ENCODE measurements around the gene MAST1.
"Not testable (repeated sequence)": the region's sequence is repeated elsewhere in the genome, so short reads cannot be mapped to it uniquely, and the experiment has no call there.

Gene MAST1

DNA sequence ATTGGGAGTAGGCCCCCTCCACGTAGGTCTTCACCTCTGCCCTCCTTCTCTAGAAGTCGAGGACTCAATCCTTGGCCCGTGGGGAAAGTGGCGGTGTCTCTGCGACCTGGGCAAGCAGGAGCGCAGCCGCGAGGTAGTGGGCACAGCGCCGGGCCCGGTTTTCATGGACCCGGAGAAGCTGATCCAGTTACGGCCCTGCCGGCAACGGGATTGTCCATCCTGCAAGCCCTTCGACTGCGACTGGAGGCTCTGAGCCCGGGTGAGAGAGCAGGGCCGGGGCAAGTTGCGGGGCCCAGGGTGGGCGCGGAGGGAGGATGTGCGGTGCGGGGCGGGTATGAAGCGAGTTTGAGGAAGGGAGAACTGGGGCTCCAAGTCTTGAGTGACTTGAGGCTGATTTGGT, 34.3 kb upstream of the MAST1 start:
- H3K79me2 ChIP-seq (ENCODE audit: low read length), result peaks cover 21% of the 10 kb centered on the region
- no peak overlapping the region for H3K9ac ChIP-seq (ENCODE audit: low read length)
- no peaks in the 10 kb centered on the region for H3K9me2 ChIP-seq (replicated peaks; ENCODE audit: insufficient read depth, low read length)
- no peak for DNase-seq
- H3K4me3 ChIP-seq (ENCODE audit: low read length), result no peak overlapping the region
- no peaks in the 10 kb centered on the region for H3K27me3 ChIP-seq (replicated peaks; ENCODE audit: insufficient read depth, low read length)
- no peak for TF ChIP-seq EZH2phosphoT487 (IDR thresholded peaks at IDR 0.05; ENCODE audit: low read length)
- TF ChIP-seq, protein P1, sequence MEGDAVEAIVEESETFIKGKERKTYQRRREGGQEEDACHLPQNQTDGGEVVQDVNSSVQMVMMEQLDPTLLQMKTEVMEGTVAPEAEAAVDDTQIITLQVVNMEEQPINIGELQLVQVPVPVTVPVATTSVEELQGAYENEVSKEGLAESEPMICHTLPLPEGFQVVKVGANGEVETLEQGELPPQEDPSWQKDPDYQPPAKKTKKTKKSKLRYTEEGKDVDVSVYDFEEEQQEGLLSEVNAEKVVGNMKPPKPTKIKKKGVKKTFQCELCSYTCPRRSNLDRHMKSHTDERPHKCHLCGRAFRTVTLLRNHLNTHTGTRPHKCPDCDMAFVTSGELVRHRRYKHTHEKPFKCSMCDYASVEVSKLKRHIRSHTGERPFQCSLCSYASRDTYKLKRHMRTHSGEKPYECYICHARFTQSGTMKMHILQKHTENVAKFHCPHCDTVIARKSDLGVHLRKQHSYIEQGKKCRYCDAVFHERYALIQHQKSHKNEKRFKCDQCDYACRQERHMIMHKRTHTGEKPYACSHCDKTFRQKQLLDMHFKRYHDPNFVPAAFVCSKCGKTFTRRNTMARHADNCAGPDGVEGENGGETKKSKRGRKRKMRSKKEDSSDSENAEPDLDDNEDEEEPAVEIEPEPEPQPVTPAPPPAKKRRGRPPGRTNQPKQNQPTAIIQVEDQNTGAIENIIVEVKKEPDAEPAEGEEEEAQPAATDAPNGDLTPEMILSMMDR (IDR thresholded peaks at IDR 0.05; ENCODE audit: low read length), result no peak
- no peak for TF ChIP-seq EZH2 (optimal IDR thresholded peaks at IDR 0.05; ENCODE audit: low read depth, low read length)
- H2AFZ ChIP-seq (ENCODE audit: low read length), result no peak overlapping the region
- H3F3A ChIP-seq (ENCODE audit: insufficient read depth, low read length), result no peaks in the 10 kb centered on the region
- H3K36me3 ChIP-seq (replicated peaks; ENCODE audit: insufficient read depth, low read length), result no peaks in the 10 kb centered on the region; the same call in 1 of the 2 replicates
- H3K4me1 ChIP-seq (ENCODE audit: low read length), result peaks cover 14% of the 10 kb centered on the region
- H3K27ac ChIP-seq (ENCODE audit: low read length), result no peak overlapping the region
- no peaks in the 10 kb centered on the region for H4K20me1 ChIP-seq (ENCODE audit: insufficient read depth, low read length)
- no peaks in the 10 kb centered on the region for H3K9me3 ChIP-seq (replicated peaks; ENCODE audit: insufficient read depth, low read length)
- no peak overlapping the region for H3K4me2 ChIP-seq (ENCODE audit: low read depth, low read length)

DNA sequence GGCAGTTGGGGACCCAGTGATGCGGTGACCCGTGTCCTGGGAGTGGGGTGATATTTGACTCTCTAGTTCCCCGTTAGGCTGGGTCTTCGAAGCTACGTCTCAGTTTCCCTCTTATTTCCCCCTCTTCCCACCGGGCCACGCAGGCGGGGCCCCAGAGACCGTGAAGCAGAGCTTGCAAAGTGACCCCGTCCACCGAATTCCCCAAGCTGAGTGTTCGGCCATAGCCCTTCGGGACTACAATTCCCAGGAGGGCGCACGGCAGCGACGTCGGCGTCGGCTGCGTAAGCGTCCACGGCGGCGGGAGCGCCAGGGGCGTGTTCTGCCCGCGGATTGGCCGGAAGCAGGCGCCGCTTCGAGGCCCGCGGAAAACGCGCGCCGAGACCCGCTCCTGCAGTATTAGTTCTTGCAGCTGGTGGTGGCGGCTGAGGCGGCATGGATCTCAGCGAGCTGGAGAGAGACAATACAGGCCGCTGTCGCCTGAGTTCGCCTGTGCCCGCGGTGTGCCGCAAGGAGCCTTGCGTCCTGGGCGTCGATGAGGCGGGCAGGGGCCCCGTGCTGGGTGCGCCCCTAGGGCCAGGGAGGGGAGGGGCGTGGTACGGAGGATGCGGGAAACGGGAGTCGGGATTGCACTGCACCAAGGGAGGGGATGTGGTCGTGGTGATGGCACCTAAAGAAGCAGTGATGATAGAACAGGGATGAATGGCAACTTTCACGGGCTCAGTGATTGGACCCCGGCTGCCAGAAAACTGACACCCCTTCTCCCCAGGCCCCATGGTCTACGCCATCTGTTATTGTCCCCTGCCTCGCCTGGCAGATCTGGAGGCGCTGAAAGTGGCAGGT, 31.9 kb upstream of the MAST1 start, which contains the start of gene RNASEH2A:
Gene RNASEH2A (plus strand): TSS at position 343 of the 840 bp plus-strand sequence. CDS start 90 bp downstream, at position 433.
- H3K27ac ChIP-seq (ENCODE audit: low read length), result peak within 1 kb of the TSS; percentile 14; the same call in 1 of the 2 replicates
- TF ChIP-seq, protein P1 (IDR thresholded peaks at IDR 0.05; ENCODE audit: low read length), result no peak
- no peak for TF ChIP-seq EZH2 (optimal IDR thresholded peaks at IDR 0.05; ENCODE audit: low read depth, low read length)
- TF ChIP-seq EZH2phosphoT487 (IDR thresholded peaks at IDR 0.05; ENCODE audit: low read length), result no peak

DNA sequence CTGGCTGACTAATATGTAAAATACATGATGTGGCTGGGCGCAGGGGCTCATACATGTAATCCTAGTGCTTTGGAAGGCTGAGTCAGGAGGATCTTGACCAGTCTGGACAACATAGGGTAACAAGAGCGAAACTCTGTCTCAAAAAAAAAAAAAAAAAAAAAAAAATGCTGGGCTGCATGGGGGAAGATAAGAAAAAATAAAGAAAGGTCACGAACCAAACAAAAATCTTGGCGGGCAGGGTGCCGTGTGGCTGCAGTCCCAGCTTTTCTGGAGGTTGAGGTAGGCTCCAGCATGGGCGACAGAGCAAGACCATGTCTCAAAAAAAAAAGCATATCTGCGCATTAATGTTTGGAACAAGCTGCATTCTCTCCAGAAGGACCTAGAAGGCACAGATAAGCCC, 23.2 kb upstream of the MAST1 start:
- H3K79me2 ChIP-seq (ENCODE audit: low read length), result no peaks in the 10 kb centered on the region
- H3K4me3 ChIP-seq (ENCODE audit: low read length), result no peak overlapping the region
- H3K27ac ChIP-seq (ENCODE audit: low read length), result no peak overlapping the region
- TF ChIP-seq EZH2phosphoT487 (IDR thresholded peaks at IDR 0.05; ENCODE audit: low read length), result no peak
- H3K9me3 ChIP-seq (replicated peaks; ENCODE audit: insufficient read depth, low read length), result no peaks in the 10 kb centered on the region
- H3F3A ChIP-seq (ENCODE audit: insufficient read depth, low read length), result no peaks in the 10 kb centered on the region
- no peaks in the 10 kb centered on the region for H3K4me1 ChIP-seq (ENCODE audit: low read length)
- H3K36me3 ChIP-seq (replicated peaks; ENCODE audit: insufficient read depth, low read length), result no peaks in the 10 kb centered on the region
- no peak overlapping the region for H3K4me2 ChIP-seq (ENCODE audit: low read depth, low read length)
- no peaks in the 10 kb centered on the region for H3K27me3 ChIP-seq (replicated peaks; ENCODE audit: insufficient read depth, low read length)
- DNase-seq, result no peak
- H2AFZ ChIP-seq (ENCODE audit: low read length), result no peak overlapping the region
- H3K9ac ChIP-seq (ENCODE audit: low read length), result no peak overlapping the region
- H4K20me1 ChIP-seq (ENCODE audit: insufficient read depth, low read length), result no peaks in the 10 kb centered on the region
- H3K9me2 ChIP-seq (replicated peaks; ENCODE audit: insufficient read depth, low read length), result no peaks in the 10 kb centered on the region

More for the DNA sequence above, 31.9 kb upstream of the MAST1 start, which contains the start of gene RNASEH2A:
- no peaks in the 10 kb centered on the region for H3K36me3 ChIP-seq (replicated peaks; ENCODE audit: insufficient read depth, low read length)
- DNase-seq, result peak; percentile 94
- H3K79me2 ChIP-seq (ENCODE audit: low read length), result peaks cover 8% of the 10 kb centered on the region
- peak within 1 kb of the TSS; percentile 83 for H3K4me3 ChIP-seq (ENCODE audit: low read length)
- H3K9ac ChIP-seq (ENCODE audit: low read length), result peak within 1 kb of the TSS; percentile 71
- H3K4me1 ChIP-seq (ENCODE audit: low read length), result peaks cover 8% of the 10 kb centered on the region
- no peaks in the 10 kb centered on the region for H3K9me2 ChIP-seq (replicated peaks; ENCODE audit: insufficient read depth, low read length)
- no peaks in the 10 kb centered on the region for H3K9me3 ChIP-seq (replicated peaks; ENCODE audit: insufficient read depth, low read length)
- H4K20me1 ChIP-seq (ENCODE audit: insufficient read depth, low read length), result no peaks in the 10 kb centered on the region
- H3K4me2 ChIP-seq (ENCODE audit: low read depth, low read length), result peak within 1 kb of the TSS; percentile 92
- no peaks in the 10 kb centered on the region for H3F3A ChIP-seq (ENCODE audit: insufficient read depth, low read length)
- H2AFZ ChIP-seq (ENCODE audit: low read length), result peak within 1 kb of the TSS; percentile 93
- no peaks in the 10 kb centered on the region for H3K27me3 ChIP-seq (replicated peaks; ENCODE audit: insufficient read depth, low read length)

DNA sequence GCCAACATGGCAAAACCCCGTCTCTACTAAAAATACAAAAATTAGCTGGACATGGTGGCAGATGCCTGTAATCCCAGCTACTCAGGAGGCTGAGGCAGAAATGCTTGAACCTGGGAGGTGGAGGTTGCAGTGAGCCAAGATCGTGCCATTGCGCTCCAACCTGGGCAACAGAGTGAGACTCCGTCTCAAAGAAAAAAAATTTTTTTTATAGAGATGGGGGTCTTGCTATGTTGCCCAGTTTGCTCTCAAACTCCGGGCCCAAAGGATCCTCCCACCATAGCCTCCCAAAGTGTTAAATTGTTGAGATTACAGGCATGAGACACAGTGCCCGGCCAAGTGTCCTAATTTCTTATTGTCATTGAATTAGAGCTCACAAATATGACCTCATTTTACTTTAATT, 21.1 kb upstream of the MAST1 start:
- not testable (repeated sequence) for H3K9ac ChIP-seq (ENCODE audit: low read length); H3K79me2 ChIP-seq (ENCODE audit: low read length); H3K4me3 ChIP-seq (ENCODE audit: low read length); H3K9me2 ChIP-seq (replicated peaks; ENCODE audit: insufficient read depth, low read length); H4K20me1 ChIP-seq (ENCODE audit: insufficient read depth, low read length); H3K4me2 ChIP-seq (ENCODE audit: low read depth, low read length); DNase-seq; H3K27me3 ChIP-seq (replicated peaks; ENCODE audit: insufficient read depth, low read length); H3K4me1 ChIP-seq (ENCODE audit: low read length); H3K9me3 ChIP-seq (replicated peaks; ENCODE audit: insufficient read depth, low read length); H3K36me3 ChIP-seq (replicated peaks; ENCODE audit: insufficient read depth, low read length); H2AFZ ChIP-seq (ENCODE audit: low read length); H3K27ac ChIP-seq (ENCODE audit: low read length); H3F3A ChIP-seq (ENCODE audit: insufficient read depth, low read length)

GRCh38 chr19:12817810-12818209, 20.5 kb upstream of the MAST1 start:
- H3F3A ChIP-seq (ENCODE audit: insufficient read depth, low read length); H3K9me3 ChIP-seq (replicated peaks; ENCODE audit: insufficient read depth, low read length); H3K27ac ChIP-seq (ENCODE audit: low read length); H2AFZ ChIP-seq (ENCODE audit: low read length); H3K79me2 ChIP-seq (ENCODE audit: low read length); DNase-seq; H3K4me3 ChIP-seq (ENCODE audit: low read length); H3K27me3 ChIP-seq (replicated peaks; ENCODE audit: insufficient read depth, low read length); H3K4me2 ChIP-seq (ENCODE audit: low read depth, low read length); H3K4me1 ChIP-seq (ENCODE audit: low read length); H4K20me1 ChIP-seq (ENCODE audit: insufficient read depth, low read length); H3K9me2 ChIP-seq (replicated peaks; ENCODE audit: insufficient read depth, low read length); H3K9ac ChIP-seq (ENCODE audit: low read length); H3K36me3 ChIP-seq (replicated peaks; ENCODE audit: insufficient read depth, low read length): not testable (repeated sequence)

Data from MM.1S (cell line).